Breast epithelium (tissue), 3 donors: Measurements from ENCODE around the gene USP20.

Experiments
- POLR2A ChIP-seq: fragments of 450-650 bp; IDR thresholded peaks from one replicate; pipeline ENCODE4 v1.6.1; 2016; ENCODE audit warnings: antibody characterized with exemption, mild to moderate bottlenecking, moderate library complexity
- POLR2AphosphoS5 ChIP-seq, 3 donors: sonication (generic); formaldehyde crosslinking; IDR thresholded peaks; one replicate each; pipeline ENCODE4 v1.6.1; 2017; ENCODE audit warnings: antibody characterized with exemption in 3 of 3
- TF ChIP-seq, protein P1 (sequence below), 3 donors: fragments of 450-650 bp; IDR thresholded peaks; one replicate each; pipeline ENCODE4 v1.5.1; 2016 to 2017; ENCODE audit warnings: antibody characterized with exemption in 3 of 3, mild to moderate bottlenecking in 3 of 3, moderate library complexity in 3 of 3

DNA sequence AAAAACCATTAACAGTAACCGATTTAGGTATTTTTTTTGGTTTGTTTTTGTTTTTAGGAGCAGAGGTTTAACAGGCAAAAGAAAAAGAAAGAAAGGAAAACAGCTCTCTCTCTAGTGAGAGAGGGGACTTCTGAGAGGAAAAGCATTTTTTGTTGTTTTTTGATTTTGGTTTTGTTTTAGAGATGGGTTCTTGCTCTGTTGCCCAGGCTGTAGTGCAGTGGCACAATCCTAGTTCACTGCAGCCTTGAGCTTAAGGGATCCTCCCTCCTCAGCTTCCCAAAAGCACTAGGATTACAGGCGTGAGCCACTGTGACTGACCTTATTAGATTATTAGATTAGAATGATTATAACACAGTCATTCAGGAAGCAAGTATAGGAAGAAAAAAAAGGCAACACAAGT lies 10.1 kb downstream of the USP20 start:
- TF ChIP-seq, protein P1, sequence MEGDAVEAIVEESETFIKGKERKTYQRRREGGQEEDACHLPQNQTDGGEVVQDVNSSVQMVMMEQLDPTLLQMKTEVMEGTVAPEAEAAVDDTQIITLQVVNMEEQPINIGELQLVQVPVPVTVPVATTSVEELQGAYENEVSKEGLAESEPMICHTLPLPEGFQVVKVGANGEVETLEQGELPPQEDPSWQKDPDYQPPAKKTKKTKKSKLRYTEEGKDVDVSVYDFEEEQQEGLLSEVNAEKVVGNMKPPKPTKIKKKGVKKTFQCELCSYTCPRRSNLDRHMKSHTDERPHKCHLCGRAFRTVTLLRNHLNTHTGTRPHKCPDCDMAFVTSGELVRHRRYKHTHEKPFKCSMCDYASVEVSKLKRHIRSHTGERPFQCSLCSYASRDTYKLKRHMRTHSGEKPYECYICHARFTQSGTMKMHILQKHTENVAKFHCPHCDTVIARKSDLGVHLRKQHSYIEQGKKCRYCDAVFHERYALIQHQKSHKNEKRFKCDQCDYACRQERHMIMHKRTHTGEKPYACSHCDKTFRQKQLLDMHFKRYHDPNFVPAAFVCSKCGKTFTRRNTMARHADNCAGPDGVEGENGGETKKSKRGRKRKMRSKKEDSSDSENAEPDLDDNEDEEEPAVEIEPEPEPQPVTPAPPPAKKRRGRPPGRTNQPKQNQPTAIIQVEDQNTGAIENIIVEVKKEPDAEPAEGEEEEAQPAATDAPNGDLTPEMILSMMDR (IDR thresholded peaks at IDR 0.05) = no peak
- TF ChIP-seq POLR2AphosphoS5 (IDR thresholded peaks at IDR 0.05) (no peak), POLR2A (no peak)
